Mammary epithelial cell (primary cell): ENCODE data around the gene PUDP.

Experiments used
- EZH2 ChIP-seq: IDR thresholded peaks from 2 replicates; pipeline ENCODE4 v1.6.1; 2012; ENCODE audit warnings: low read length, inconsistent platforms, borderline replicate concordance
- TF ChIP-seq, protein P1 (sequence below), 2 donors: IDR thresholded peaks in 1 of 2; conservative IDR thresholded peaks in 1 of 2; 2 replicates each; pipeline ENCODE4 v1.5.1; 2011 to 2012; ENCODE audit warnings: inconsistent platforms in 2 of 2, low read length in 2 of 2, mild to moderate bottlenecking in 2 of 2, control low read depth in 1 of 2, low read depth in 1 of 2; ENCODE audit not compliant: insufficient read depth in 1 of 2; ENCODE audit errors: extremely low read depth in 1 of 2

DNA sequence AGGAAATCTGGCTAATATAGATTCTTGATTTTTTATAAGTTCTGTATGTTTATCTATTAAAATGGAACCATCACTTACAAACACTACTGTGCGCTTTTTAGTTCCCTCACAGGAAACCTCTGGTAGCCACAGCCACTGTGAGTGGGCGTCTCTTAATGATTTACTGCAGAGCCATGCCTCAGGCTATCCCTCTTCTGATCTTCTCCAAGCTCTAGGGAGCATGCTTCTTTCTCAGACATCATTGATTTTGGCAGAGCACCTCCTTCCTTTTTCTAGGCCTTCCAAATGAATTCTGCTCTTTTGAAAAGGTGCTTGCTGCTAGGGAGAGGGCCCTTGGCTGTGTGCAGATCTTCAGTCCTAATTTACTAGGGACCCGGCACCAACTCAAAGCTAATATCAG is 61.6 kb downstream of the PUDP start:
- TF ChIP-seq, protein P1, sequence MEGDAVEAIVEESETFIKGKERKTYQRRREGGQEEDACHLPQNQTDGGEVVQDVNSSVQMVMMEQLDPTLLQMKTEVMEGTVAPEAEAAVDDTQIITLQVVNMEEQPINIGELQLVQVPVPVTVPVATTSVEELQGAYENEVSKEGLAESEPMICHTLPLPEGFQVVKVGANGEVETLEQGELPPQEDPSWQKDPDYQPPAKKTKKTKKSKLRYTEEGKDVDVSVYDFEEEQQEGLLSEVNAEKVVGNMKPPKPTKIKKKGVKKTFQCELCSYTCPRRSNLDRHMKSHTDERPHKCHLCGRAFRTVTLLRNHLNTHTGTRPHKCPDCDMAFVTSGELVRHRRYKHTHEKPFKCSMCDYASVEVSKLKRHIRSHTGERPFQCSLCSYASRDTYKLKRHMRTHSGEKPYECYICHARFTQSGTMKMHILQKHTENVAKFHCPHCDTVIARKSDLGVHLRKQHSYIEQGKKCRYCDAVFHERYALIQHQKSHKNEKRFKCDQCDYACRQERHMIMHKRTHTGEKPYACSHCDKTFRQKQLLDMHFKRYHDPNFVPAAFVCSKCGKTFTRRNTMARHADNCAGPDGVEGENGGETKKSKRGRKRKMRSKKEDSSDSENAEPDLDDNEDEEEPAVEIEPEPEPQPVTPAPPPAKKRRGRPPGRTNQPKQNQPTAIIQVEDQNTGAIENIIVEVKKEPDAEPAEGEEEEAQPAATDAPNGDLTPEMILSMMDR (conservative IDR thresholded peaks at IDR 0.05 in 1 of 2, IDR thresholded peaks at IDR 0.05 in 1 of 2; ENCODE audit: extremely low read depth in 1 of 2, insufficient read depth in 1 of 2, low read depth in 1 of 2, low read length in 2 of 2) = no peak
- TF ChIP-seq EZH2 = no peak
